ENCODE measurements around the gene MPP2.
A peak's percentile ranks its signal among the peaks of the same experiment; 100 is the strongest.

MPP2 gene

DNA sequence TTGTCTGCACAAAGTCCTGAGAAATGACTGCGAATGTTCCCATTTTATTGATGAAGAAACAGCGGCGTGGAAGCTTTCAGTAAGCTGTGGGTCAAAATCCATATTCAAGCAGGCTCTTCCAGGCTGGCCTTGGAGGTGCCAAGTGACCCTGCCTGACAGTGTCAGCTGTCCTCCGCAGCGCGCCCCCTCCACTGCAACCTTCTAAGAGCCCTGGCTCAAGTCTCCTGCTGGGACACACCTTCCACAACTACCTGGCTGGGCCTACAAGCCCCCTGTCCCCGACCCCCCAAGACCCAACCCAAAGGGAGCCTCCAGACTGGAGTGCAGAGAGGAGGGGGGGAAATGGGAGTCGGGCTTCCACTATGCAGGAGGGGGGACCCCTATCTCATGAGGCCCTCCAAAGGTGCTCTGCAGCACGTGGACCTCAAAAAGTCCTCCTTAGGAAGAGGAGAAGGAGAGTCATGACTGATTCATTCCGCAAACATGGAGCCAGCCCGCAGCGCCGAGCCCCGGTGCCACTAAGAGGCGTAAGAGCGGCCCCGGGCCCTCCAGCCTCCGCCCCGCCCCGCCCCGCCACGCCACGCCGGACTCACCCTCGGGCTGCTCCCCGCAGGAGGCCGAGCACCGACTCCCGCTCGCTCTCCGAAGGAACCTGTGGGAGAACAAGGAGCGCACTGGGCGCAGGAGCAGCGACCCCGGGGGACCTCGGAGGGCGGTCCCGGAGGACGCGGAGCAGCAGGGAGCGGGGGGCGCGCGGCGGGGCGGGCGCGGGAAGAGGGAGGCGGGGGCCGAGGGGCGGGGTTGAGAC lies 75.0 kb downstream of the MPP2 start (continued):
- TF ChIP-seq, protein P1, sequence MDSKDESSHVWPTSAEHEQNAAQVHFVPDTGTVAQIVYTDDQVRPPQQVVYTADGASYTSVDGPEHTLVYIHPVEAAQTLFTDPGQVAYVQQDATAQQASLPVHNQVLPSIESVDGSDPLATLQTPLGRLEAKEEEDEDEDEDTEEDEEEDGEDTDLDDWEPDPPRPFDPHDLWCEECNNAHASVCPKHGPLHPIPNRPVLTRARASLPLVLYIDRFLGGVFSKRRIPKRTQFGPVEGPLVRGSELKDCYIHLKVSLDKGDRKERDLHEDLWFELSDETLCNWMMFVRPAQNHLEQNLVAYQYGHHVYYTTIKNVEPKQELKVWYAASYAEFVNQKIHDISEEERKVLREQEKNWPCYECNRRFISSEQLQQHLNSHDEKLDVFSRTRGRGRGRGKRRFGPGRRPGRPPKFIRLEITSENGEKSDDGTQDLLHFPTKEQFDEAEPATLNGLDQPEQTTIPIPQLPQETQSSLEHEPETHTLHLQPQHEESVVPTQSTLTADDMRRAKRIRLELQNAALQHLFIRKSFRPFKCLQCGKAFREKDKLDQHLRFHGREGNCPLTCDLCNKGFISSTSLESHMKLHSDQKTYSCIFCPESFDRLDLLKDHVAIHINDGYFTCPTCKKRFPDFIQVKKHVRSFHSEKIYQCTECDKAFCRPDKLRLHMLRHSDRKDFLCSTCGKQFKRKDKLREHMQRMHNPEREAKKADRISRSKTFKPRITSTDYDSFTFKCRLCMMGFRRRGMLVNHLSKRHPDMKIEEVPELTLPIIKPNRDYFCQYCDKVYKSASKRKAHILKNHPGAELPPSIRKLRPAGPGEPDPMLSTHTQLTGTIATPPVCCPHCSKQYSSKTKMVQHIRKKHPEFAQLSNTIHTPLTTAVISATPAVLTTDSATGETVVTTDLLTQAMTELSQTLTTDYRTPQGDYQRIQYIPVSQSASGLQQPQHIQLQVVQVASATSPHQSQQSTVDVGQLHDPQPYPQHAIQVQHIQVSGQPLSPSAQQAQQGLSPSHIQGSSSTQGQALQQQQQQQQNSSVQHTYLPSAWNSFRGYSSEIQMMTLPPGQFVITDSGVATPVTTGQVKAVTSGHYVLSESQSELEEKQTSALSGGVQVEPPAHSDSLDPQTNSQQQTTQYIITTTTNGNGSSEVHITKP (tag by site-specific recombination; IDR thresholded peaks at IDR 0.05) = peak; percentile 71
- TF ChIP-seq ZFP37 (tag by site-specific recombination; IDR thresholded peaks at IDR 0.05) = 0 out of 2 replicates have a peak, but pooled peaks have one; percentile 30
- no peak for TF ChIP-seq ZNF768 (tag by site-specific recombination; IDR thresholded peaks at IDR 0.05)
- TF ChIP-seq HOXC10 (CRISPR knock-in tag; IDR thresholded peaks at IDR 0.05) = 0 out of 2 replicates have a peak, but pooled peaks have one; percentile 50
- TF ChIP-seq ZBTB1 (tag by site-specific recombination; IDR thresholded peaks at IDR 0.05) = no peak
- TF ChIP-seq ZNF366 (tag by site-specific recombination; conservative IDR thresholded peaks at IDR 0.05) = no peak
- TF ChIP-seq ZNF155 (tag by site-specific recombination; IDR thresholded peaks at IDR 0.05) = no peak
- no peak for TF ChIP-seq RBAK (tag by site-specific recombination; IDR thresholded peaks at IDR 0.05)
- TF ChIP-seq ZNF274 (IDR thresholded peaks at IDR 0.05; ENCODE audit: low read length) = no peak
- TF ChIP-seq ZNF274 (tag by site-specific recombination; IDR thresholded peaks at IDR 0.05; ENCODE audit: borderline replicate concordance) = no peak
- no peak for TF ChIP-seq ZBTB11 (tag by site-specific recombination; conservative IDR thresholded peaks at IDR 0.05; ENCODE audit: low read depth)
- peak; percentile 53; the same call in 1 of the 2 replicates for TF ChIP-seq ZBTB17 (tag by site-specific recombination; IDR thresholded peaks at IDR 0.05)
- peak; percentile 46 for TF ChIP-seq SP2 (tag by site-specific recombination; IDR thresholded peaks at IDR 0.05)
- no peak for TF ChIP-seq ZNF416 (tag by site-specific recombination; IDR thresholded peaks at IDR 0.05)
- peak; percentile 65; the same call in 1 of the 2 replicates for TF ChIP-seq KLF9 (tag by site-specific recombination; IDR thresholded peaks at IDR 0.05; ENCODE audit: low read depth)
- TF ChIP-seq ZNF707 (tag by site-specific recombination; IDR thresholded peaks at IDR 0.05) = no peak
- TF ChIP-seq ZNF335 (tag by site-specific recombination; conservative IDR thresholded peaks at IDR 0.05) = peak; percentile 58
- peak; percentile 81 for TF ChIP-seq KLF1 (tag by site-specific recombination; IDR thresholded peaks at IDR 0.05)
- TF ChIP-seq, protein P2, sequence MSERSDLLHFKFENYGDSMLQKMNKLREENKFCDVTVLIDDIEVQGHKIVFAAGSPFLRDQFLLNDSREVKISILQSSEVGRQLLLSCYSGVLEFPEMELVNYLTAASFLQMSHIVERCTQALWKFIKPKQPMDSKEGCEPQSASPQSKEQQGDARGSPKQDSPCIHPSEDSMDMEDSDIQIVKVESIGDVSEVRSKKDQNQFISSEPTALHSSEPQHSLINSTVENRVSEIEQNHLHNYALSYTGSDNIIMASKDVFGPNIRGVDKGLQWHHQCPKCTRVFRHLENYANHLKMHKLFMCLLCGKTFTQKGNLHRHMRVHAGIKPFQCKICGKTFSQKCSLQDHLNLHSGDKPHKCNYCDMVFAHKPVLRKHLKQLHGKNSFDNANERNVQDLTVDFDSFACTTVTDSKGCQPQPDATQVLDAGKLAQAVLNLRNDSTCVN (tag by site-specific recombination; optimal IDR thresholded peaks at IDR 0.05) = peak; percentile 77
- TF ChIP-seq KLF7 (tag by site-specific recombination; IDR thresholded peaks at IDR 0.05; ENCODE audit: borderline replicate concordance) = peak; percentile 44; the same call in 1 of the 2 replicates
- TF ChIP-seq SALL2 (tag by site-specific recombination; IDR thresholded peaks at IDR 0.05; ENCODE audit: borderline replicate concordance) = no peak
- 0 out of 2 replicates have a peak, but pooled peaks have one; percentile 43 for TF ChIP-seq KLF16 (tag by site-specific recombination; IDR thresholded peaks at IDR 0.05)
- TF ChIP-seq GLIS2 (tag by site-specific recombination; IDR thresholded peaks at IDR 0.05) = peak; percentile 76
- TF ChIP-seq, protein P3, sequence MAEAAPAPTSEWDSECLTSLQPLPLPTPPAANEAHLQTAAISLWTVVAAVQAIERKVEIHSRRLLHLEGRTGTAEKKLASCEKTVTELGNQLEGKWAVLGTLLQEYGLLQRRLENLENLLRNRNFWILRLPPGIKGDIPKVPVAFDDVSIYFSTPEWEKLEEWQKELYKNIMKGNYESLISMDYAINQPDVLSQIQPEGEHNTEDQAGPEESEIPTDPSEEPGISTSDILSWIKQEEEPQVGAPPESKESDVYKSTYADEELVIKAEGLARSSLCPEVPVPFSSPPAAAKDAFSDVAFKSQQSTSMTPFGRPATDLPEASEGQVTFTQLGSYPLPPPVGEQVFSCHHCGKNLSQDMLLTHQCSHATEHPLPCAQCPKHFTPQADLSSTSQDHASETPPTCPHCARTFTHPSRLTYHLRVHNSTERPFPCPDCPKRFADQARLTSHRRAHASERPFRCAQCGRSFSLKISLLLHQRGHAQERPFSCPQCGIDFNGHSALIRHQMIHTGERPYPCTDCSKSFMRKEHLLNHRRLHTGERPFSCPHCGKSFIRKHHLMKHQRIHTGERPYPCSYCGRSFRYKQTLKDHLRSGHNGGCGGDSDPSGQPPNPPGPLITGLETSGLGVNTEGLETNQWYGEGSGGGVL (tag by site-specific recombination; IDR thresholded peaks at IDR 0.05) = peak; percentile 17; the same call in 1 of the 2 replicates
- peak; percentile 97 for TF ChIP-seq ZIC2 (tag by site-specific recombination; IDR thresholded peaks at IDR 0.05)
- no peak for TF ChIP-seq ZSCAN16 (tag by site-specific recombination; IDR thresholded peaks at IDR 0.05)
- TF ChIP-seq ZNF514 (tag by site-specific recombination; IDR thresholded peaks at IDR 0.05) = no peak
- TF ChIP-seq, protein P4, sequence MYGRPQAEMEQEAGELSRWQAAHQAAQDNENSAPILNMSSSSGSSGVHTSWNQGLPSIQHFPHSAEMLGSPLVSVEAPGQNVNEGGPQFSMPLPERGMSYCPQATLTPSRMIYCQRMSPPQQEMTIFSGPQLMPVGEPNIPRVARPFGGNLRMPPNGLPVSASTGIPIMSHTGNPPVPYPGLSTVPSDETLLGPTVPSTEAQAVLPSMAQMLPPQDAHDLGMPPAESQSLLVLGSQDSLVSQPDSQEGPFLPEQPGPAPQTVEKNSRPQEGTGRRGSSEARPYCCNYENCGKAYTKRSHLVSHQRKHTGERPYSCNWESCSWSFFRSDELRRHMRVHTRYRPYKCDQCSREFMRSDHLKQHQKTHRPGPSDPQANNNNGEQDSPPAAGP (tag by site-specific recombination; IDR thresholded peaks at IDR 0.05) = peak; percentile 63
- TF ChIP-seq TCF7L2 (IDR thresholded peaks at IDR 0.05; ENCODE audit: borderline replicate concordance, low read depth, low read length) = no peak
